GM03348 (cell line): ENCODE data around the gene TAGAP.
A peak's percentile ranks its signal among the peaks of the same experiment; 100 is the strongest.

Source experiments
- DNase-seq: peaks from one replicate; pipeline ENCODE4 v3.0.0; 2012; ENCODE audit warnings: low spot score

TAGAP gene, protein sequence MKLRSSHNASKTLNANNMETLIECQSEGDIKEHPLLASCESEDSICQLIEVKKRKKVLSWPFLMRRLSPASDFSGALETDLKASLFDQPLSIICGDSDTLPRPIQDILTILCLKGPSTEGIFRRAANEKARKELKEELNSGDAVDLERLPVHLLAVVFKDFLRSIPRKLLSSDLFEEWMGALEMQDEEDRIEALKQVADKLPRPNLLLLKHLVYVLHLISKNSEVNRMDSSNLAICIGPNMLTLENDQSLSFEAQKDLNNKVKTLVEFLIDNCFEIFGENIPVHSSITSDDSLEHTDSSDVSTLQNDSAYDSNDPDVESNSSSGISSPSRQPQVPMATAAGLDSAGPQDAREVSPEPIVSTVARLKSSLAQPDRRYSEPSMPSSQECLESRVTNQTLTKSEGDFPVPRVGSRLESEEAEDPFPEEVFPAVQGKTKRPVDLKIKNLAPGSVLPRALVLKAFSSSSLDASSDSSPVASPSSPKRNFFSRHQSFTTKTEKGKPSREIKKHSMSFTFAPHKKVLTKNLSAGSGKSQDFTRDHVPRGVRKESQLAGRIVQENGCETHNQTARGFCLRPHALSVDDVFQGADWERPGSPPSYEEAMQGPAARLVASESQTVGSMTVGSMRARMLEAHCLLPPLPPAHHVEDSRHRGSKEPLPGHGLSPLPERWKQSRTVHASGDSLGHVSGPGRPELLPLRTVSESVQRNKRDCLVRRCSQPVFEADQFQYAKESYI

DNA sequence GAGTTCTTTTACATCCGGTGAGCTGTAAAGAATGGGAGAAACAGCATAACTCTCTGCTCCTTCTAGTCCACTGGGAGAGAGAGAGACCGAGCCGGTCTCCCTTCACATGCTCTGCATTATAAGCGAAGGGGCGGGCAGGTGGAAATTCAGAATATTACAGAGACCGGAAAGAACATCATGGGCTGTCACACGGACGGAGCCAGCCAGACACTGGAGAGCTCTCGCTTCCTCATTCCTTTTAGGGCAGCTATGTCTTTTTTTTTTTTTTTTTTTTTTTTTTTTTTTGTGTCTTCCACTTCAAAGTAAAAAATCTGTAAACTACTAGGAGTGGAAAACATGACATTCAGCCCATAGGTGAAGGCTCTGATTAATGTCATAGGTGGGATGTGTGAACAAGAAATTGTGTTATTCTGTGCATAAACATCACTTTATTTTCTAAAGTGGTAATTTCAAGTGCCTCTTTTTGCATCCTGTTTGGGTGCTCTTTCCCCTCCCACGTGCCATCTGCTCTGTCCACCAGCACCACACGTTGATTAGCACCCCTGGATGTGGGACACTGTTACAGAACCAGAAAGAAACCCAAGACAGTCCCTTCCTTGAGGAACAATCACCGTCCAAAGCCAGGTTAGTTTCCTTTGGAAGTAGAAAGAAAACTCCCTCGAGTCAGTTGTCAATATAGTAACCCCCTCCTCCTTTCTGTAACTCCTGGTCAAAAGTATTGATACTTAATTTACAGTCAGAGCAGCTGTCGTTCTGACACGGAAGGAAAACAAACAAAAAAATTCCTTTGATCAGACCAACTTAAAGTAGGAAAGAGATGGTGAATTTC lies at the start of gene TAGAP:
Gene TAGAP, minus strand, starts transcription at position 93 of the 829 bp plus-strand sequence. CDS start 845 bp downstream, outside the sequence.
- peak; percentile 61 for DNase-seq

- no peak for DNase-seq
Observed at GRCh38 chr6:159093609-159094443, 49.0 kb upstream of the TAGAP start.

GRCh38 chr6:159092631-159093030 lies 47.8 kb upstream of the TAGAP start:
- peak; percentile 23 for DNase-seq

DNA sequence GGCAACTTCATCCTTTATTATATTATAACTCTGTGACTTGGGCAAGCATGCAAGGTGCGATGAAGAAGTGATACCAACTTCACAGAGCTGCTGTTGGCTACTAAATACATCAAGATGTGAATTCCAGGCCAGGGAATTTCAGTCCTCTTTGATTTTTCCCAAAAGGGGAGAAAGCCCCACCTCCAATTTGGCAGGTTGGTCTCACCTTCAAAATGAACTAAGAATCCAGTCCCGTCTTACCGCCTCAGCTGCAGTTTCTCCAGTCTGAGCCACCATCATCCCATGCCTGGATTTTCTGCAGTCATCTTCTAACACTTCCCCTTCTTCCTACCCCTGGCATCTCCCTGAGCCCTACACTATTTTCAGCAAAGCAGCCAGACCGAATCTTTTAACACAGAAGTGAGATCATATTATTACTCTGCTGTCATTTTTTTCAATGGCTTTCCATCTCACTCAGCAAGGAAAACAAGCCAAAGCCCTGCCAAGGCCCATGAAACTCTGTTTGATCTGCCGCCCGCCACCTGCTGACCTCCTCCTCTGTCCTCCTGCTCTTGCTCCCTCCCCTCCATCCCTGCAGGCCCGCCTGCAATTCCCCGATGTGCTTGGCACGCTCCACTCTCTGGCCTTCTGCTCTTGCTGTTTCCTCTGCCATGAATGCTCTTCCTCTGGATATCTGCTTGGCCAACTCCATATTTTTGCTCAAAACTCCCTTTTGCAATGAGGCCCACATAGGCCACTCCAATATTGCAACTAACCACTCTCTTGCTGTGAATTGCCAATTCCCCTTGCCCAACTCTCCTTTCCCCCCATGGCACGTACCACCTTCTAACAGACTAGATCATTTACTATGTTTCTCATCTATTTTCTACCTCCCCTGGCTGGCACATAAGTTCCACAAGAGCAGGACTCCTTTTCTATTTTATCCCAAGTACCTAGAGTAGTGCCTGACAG lies 46.0 kb upstream of the TAGAP start:
- DNase-seq, result no peak

- DNase-seq, result no peak
Observed at GRCh38 chr6:159089909-159090308, 45.1 kb upstream of the TAGAP start.

DNA sequence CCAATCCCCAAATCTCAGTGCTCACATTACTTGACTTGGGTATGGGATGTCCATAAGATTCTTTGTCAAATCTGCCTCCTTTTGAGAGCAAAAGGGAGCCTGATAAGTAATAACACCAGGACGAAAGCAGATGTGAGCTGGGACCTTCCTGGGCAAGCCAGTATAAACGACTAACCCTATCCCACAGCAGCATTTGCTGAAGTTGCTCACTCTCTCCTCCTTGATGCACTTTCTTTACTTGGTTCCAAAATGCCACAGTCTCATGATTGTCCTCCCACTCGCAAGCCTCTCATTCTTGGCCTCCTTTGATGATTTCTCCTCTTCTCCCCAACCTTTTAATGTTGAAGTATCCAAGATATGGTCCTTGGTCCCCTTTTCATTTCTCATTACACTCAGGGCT lies 44.7 kb upstream of the TAGAP start:
- DNase-seq, result no peak

DNA sequence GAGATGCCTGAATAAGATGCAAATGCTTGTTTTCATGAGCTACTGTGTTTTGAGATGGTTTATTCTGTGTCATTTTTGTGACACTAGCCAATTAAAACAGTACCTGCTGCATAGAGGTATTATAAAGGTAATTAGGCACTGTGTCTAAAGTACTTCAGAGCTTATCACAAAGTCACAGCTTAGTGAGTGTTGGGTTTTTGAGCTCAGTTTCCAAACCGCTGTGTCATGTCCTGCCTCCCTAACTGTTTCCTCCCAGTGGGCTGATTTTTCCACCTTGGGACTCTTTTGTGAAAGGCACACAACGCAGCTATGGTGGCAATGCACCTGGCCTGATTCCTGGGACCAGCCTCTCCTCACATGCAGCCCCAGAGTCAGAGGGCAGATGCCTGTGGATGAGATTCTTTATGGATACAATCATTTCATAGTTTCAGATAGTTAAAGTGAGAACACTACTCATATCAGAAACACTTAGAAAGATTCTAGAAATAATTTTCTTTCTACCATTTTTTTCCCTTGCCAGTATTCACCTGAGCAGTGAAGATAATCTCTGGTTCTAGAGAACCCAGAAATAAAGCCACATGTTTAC lies 41.3 kb upstream of the TAGAP start:
- DNase-seq, result no peak

- no peak for DNase-seq
Observed at GRCh38 chr6:159085396-159085895, 40.7 kb upstream of the TAGAP start.

DNA sequence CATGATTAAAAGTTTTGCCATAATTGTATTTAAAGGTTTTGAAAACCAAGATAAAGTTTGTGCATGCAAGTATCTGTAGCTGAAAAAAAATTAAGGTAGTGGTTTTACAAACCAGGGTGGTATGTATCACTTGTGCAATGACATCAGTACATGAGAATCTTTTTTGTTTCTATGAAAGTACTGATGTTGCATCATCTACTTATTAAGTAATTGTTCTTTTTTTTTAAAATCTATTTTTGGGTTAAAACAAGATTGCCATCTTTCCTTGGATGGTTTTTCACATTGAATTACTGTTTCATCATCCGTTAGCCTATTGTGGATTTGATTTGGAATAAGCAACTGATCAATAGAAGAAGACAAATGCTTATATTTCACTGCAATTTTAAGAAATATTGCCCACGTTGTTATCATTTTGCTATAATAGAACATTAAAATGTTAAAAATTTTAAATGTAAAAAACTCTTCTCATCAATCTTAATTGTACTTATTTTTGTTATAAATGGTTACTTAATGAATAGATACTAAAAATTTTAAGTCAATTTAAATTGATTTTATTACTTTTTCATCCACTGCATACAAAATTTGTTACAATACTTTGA lies 39.8 kb upstream of the TAGAP start:
- DNase-seq, result peak; percentile 80

DNA sequence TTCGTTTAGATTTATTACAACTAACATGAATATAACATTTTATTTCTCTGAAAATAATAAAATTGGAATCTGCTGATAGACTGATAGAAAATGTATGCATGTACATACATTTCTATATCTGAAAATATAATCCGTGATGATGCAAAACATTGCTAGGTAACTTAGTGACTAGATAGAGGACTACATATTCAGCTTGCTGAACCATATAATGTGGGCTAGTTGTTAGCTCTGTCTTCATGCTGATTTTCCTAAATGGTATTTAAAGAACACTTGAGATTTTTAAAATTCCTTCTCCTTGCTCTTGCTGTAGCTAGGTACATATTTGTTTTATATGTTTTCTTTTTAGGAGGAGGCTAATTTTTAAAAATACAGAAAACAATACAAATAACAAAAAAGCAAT lies 38.4 kb upstream of the TAGAP start:
- DNase-seq, result no peak

- DNase-seq, result no peak
Observed at GRCh38 chr6:159082039-159082815, 37.4 kb upstream of the TAGAP start.

DNA sequence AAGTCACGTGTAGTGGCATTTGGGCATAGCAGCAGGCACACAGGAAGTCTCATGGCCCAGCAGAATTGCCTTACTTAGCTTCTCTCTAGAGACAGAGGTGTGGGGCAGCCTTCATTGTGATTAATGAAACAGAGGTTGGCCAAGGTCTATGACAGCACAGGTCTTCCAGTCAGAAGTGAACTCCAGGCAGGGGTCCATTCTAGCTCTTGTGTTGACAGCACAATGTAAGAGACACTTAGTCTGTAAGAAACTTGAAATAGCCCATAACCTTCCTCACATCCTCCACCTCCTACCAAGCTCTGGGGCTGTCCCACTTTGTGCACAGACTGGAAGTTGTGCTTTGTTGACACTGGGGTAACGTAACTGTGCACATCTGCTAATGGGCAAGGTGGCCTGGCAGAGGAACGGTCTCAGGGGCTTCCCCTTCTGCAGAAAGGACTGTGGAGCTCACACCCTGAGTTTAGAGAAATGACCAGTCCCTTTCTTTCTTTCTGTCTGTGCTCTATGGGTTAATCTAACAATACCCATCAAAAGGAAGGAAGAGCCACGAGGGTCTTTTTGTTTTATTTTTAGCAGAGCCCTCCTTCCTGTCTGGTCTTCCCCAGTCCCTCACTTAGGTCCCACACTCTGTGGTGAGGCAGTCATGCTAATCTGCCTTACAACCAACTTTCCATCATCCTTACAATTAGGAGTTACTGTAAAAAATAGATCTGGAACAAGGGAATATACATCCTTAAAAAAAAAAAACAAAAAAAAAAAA lies 35.6 kb upstream of the TAGAP start:
- no peak for DNase-seq

DNA sequence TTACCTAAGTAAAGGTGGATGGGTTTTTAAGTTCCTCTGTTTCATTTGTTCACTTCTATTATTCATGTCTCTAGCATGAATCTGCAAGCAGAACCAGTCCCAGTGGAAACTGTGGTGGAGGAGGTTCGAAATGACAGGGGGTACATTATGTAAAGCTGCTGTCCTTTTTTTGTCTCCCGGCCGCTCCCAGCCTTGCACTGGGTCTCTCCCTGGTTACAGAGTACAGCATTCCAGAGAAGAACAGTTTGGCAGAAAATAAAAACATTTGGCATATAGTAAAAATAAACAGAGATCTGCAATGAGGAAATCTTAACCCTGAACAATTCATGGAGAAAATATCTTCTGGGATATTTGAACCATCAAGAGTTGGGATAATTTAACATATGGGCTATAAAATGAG lies 34.6 kb upstream of the TAGAP start:
- DNase-seq, result peak; percentile 15

DNA sequence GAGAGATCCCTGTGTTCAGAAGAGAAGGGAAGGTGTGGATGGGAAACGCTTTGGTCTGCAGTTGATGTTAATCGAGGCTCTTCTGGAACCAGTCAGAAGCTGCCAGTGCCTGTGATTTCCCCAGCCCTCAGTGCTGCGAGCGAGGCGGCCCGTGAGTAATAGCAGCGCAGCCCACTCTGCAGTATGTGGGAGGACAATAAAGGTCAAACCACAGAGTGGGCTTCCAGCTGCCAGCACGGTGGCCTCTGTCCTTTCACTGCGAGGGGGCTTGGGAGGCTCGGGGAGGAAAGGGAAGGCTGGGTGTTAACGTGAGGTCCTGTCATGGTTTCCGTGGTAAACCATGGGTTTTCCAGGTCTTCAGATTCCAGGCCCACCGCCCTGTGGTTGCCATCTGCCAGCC lies 32.3 kb upstream of the TAGAP start:
- DNase-seq, result no peak

DNA sequence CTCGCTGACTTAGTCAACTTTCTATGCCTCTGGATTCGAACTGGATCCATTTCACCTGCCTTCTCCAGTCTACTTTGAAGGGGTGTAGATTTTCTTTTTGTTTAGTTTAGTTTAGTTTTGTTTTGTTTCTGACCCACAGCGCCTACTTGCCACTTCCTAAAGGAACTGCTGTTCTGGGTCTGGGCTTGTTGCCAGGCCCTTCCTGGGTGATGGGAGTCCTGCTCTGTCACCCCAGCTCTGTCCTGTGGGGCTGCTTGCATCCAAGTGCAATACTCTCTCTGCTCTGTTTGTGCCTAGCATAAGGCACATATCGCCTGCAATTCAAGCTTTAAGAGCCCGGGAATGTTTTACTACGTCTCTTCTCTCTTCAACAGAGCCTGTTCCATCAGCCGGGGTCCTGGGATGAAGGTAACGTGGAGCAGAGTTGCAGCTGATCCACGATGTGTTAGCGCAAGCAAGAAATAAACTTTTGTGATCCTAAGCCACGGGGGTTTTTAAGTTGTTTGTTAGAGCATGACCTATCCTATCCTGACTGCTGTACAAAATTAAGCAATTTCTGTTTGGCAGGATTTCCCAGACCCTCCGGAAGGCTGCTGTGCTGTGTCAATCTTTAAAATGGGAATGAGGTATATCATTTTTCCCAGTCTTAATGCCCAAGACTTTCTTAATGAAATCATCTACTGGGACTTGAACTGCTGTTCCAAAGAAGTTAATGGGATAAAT lies 30.9 kb upstream of the TAGAP start:
- no peak for DNase-seq

GRCh38 chr6:159074876-159075275 lies 30.1 kb upstream of the TAGAP start:
- DNase-seq, result no peak

- DNase-seq, result peak; percentile 26
Observed at GRCh38 chr6:159074120-159074684, 29.4 kb upstream of the TAGAP start.
